IMR-90 (cell line): ENCODE results near the gene BCAS4. TPM values are rescaled to one million over a fixed set of nuclear protein-coding genes. Genes with fewer than 3 reads are reported as not detected.

Experiments used
- ATAC-seq: fragments of 200-7000 bp; cut with Tn5 transposase; 2 replicates; pipeline ENCODE4 v1.9.1; 2020; ENCODE audit warnings: low read depth, mild to moderate bottlenecking, moderate library complexity
- BruUV-seq: library from RNA; stranded (reverse); fragments of 400-500 nt; replicated peaks from 2 replicates; lab custom pipeline; 2021; lab: Mats Ljungman, UMichigan
- CTCF ChIA-PET: fragments of 300-600 bp; formaldehyde crosslinking; extraction: SDS; loops from one replicate; lab custom pipeline; 2021; ENCODE audit warnings: antibody characterized with exemption; lab: Yijun Ruan, JAX
- POLR2A ChIA-PET: fragments of 300-600 bp; sonication (Branson Sonifier 250); formaldehyde crosslinking; loops from one replicate; lab custom pipeline; 2022; ENCODE audit warnings: antibody characterized with exemption; ENCODE audit not compliant: unreplicated experiment; lab: Charles Lee
- DNase-seq: peaks from one replicate; pipeline ENCODE4 v3.0.0; 2013
- H2AFZ ChIP-seq: replicated peaks from 2 replicates; pipeline ENCODE3; 2013; ENCODE audit warnings: low read length, mild to moderate bottlenecking; ENCODE audit not compliant: poor library complexity
- H2AK5ac ChIP-seq: 2 replicates; pipeline ENCODE4 v1.6.1; 2013; ENCODE audit warnings: low read depth, low read length, inconsistent platforms
- H2AK9ac ChIP-seq: replicated peaks from 2 replicates; pipeline ENCODE3; 2013; ENCODE audit warnings: mild to moderate bottlenecking, low read depth, low read length, moderate library complexity; ENCODE audit not compliant: poor library complexity
- H2BK120ac ChIP-seq: 2 replicates; pipeline ENCODE4 v1.6.1; 2013; ENCODE audit warnings: low read depth, low read length, inconsistent platforms
- H2BK15ac ChIP-seq: 3 replicates; pipeline ENCODE4 v1.6.1; 2013; ENCODE audit warnings: low read depth, low read length, inconsistent platforms
- H2BK20ac ChIP-seq: 2 replicates; pipeline ENCODE4 v1.6.1; 2013; ENCODE audit warnings: low read depth, mild to moderate bottlenecking, inconsistent platforms, low read length, moderate library complexity
- H2BK5ac ChIP-seq: 2 replicates; pipeline ENCODE4 v1.6.1; 2013; ENCODE audit warnings: mild to moderate bottlenecking, low read depth, low read length, inconsistent platforms; ENCODE audit not compliant: poor library complexity, severe bottlenecking
- H3K14ac ChIP-seq: replicated peaks from 2 replicates; pipeline ENCODE4 v1.6.1; 2013; ENCODE audit warnings: low read depth, low read length, inconsistent platforms
- H3K18ac ChIP-seq: 2 replicates; pipeline ENCODE4 v1.6.1; 2013; ENCODE audit warnings: low read depth, low read length, control low read depth
- H3K23ac ChIP-seq: 2 replicates; pipeline ENCODE4 v1.6.1; 2013; ENCODE audit warnings: low read depth, low read length, inconsistent platforms
- H3K27ac ChIP-seq: 2 replicates; pipeline ENCODE4 v1.5.1; 2013; ENCODE audit warnings: mild to moderate bottlenecking, control low read depth, low read length; ENCODE audit not compliant: insufficient read depth
- H3K27me3 ChIP-seq: 2 replicates; pipeline ENCODE4 v1.6.1; 2013; ENCODE audit warnings: low read length; ENCODE audit not compliant: control insufficient read depth, insufficient read depth
- H3K36me3 ChIP-seq: 2 replicates; pipeline ENCODE4 v1.6.1; 2013; ENCODE audit warnings: low read length, mixed read lengths; ENCODE audit not compliant: control insufficient read depth, insufficient read depth
- H3K4ac ChIP-seq: 2 replicates; pipeline ENCODE4 v1.6.1; 2013; ENCODE audit warnings: low read depth, low read length, inconsistent platforms
- H3K4me1 ChIP-seq: 2 replicates; pipeline ENCODE4 v1.6.1; 2013; ENCODE audit warnings: low read length, mixed read lengths; ENCODE audit not compliant: control insufficient read depth, insufficient read depth
- H3K4me2 ChIP-seq: 2 replicates; pipeline ENCODE4 v1.6.1; 2013; ENCODE audit warnings: low read depth, mild to moderate bottlenecking, control low read depth, low read length, moderate library complexity
- H3K4me3 ChIP-seq: 2 replicates; pipeline ENCODE4 v1.5.1; 2013; ENCODE audit warnings: low read depth, mild to moderate bottlenecking, control low read depth, low read length, moderate library complexity; ENCODE audit not compliant: insufficient read depth
- H3K56ac ChIP-seq: 2 replicates; pipeline ENCODE4 v1.6.1; 2013; ENCODE audit warnings: low read length, inconsistent platforms; ENCODE audit not compliant: insufficient read depth; ENCODE audit errors: extremely low read depth
- H3K79me1 ChIP-seq, 2 experiments: 2 replicates each; pipeline ENCODE4 v1.6.1; 2013; ENCODE audit warnings: low read length in 2 of 2, inconsistent platforms in 1 of 2, low read depth in 1 of 2
- H3K9ac ChIP-seq: 2 replicates; pipeline ENCODE4 v1.6.1; 2013; ENCODE audit warnings: low read depth, low read length, control low read depth
- H3K9me1 ChIP-seq: 2 replicates; pipeline ENCODE4 v1.6.1; 2013; ENCODE audit warnings: low read length, inconsistent platforms; ENCODE audit not compliant: insufficient read depth
- H3K9me3 ChIP-seq: 2 replicates; pipeline ENCODE4 v1.6.1; 2013; ENCODE audit warnings: low read length; ENCODE audit not compliant: control insufficient read depth, insufficient read depth
- H4K20me1 ChIP-seq: 2 replicates; pipeline ENCODE4 v1.6.1; 2013; ENCODE audit warnings: low read length, inconsistent platforms; ENCODE audit not compliant: insufficient read depth
- H4K5ac ChIP-seq: 2 replicates; pipeline ENCODE4 v1.6.1; 2013; ENCODE audit warnings: mild to moderate bottlenecking, low read depth, low read length, control low read depth
- H4K8ac ChIP-seq, 2 experiments: 2 replicates each; pipeline ENCODE4 v1.6.1; 2013; ENCODE audit warnings: low read depth in 2 of 2, low read length in 2 of 2, control low read depth in 1 of 2, inconsistent platforms in 1 of 2
- H4K91ac ChIP-seq: 2 replicates; pipeline ENCODE4 v1.6.1; 2013; ENCODE audit warnings: low read depth, low read length, inconsistent platforms; ENCODE audit not compliant: insufficient read depth
- BHLHE40 ChIP-seq: fragments of 150-350 bp; IDR thresholded peaks from 2 replicates; pipeline ENCODE4 v1.6.1; 2016; ENCODE audit warnings: mild to moderate bottlenecking, low read depth, low read length
- CEBPB ChIP-seq: IDR thresholded peaks from 2 replicates; pipeline ENCODE4 v1.6.1; 2012; ENCODE audit warnings: low read depth, low read length, improper control_type of control experiment
- CHD1 ChIP-seq: IDR thresholded peaks from 2 replicates; pipeline ENCODE4 v1.6.1; 2012; ENCODE audit warnings: low read depth, low read length, improper control_type of control experiment
- CTCF ChIP-seq: conservative IDR thresholded peaks from 2 replicates; pipeline ENCODE4 v1.5.1; 2012; ENCODE audit warnings: mild to moderate bottlenecking, low read depth, low read length, improper control_type of control experiment
- FOS ChIP-seq: fragments of 150-350 bp; IDR thresholded peaks from 2 replicates; pipeline ENCODE4 v1.6.1; 2016; ENCODE audit warnings: low read depth, low read length
- MAFK ChIP-seq: IDR thresholded peaks from 2 replicates; pipeline ENCODE4 v1.6.1; 2012; ENCODE audit warnings: low read depth, low read length, improper control_type of control experiment
- MAZ ChIP-seq: IDR thresholded peaks from 2 replicates; pipeline ENCODE4 v1.6.1; 2012; ENCODE audit warnings: low read depth, mild to moderate bottlenecking, low read length, improper control_type of control experiment, moderate library complexity, borderline replicate concordance
- MXI1 ChIP-seq: IDR thresholded peaks from 2 replicates; pipeline ENCODE4 v1.6.1; 2012; ENCODE audit warnings: low read depth, mild to moderate bottlenecking, low read length, moderate library complexity, borderline replicate concordance
- NFE2L2 ChIP-seq: fragments of 150-350 bp; IDR thresholded peaks from 2 replicates; pipeline ENCODE4 v1.6.1; 2016; ENCODE audit warnings: low read depth, mild to moderate bottlenecking, low read length
- POLR2A ChIP-seq: IDR thresholded peaks from 2 replicates; pipeline ENCODE4 v1.6.1; 2012; ENCODE audit warnings: mild to moderate bottlenecking, low read depth, low read length
- RAD21 ChIP-seq: IDR thresholded peaks from 2 replicates; pipeline ENCODE4 v1.6.1; 2012; ENCODE audit warnings: low read length, improper control_type of control experiment
- RCOR1 ChIP-seq: IDR thresholded peaks from 2 replicates; pipeline ENCODE4 v1.6.1; 2012; ENCODE audit warnings: mild to moderate bottlenecking, low read length, improper control_type of control experiment; ENCODE audit not compliant: insufficient replicate concordance
- RFX5 ChIP-seq: IDR thresholded peaks from 2 replicates; pipeline ENCODE4 v1.8.0; 2012; ENCODE audit warnings: low read depth, mild to moderate bottlenecking, low read length, moderate library complexity
- SMC3 ChIP-seq: fragments of 150-350 bp; IDR thresholded peaks from 2 replicates; pipeline ENCODE4 v1.6.1; 2016; ENCODE audit warnings: low read depth, mild to moderate bottlenecking, antibody characterized with exemption, low read length, moderate library complexity
- WGBS, 2 experiments: methylation state at CpG; one replicate each; pipeline versions ENCODE4 v1.1.5 to v1.1.7; 2013; ENCODE audit warnings: missing lambda C conversion rate in 2 of 2; ENCODE audit not compliant: insufficient read length in 1 of 2; ENCODE audit errors: extremely low coverage in 2 of 2; 5-methylcytosine and 5-hydroxymethylcytosine counted together
- dilution Hi-C: fragments of 300-500 bp; cut with HindIII; formaldehyde crosslinking; loops from one replicate; pipeline ENCODE4 v1.14.3; 2018; ENCODE audit warnings: low sequenced_read_pairs; ENCODE audit not compliant: unreplicated experiment
- in situ Hi-C: fragments of 300-500 bp; cut with MboI; formaldehyde crosslinking; loops from 3 replicates; pipeline ENCODE4 v1.14.3; 2019; ENCODE audit warnings: low sequenced_read_pairs, inconsistent platforms, mixed read lengths
- intact Hi-C: fragments of 100-400 bp; cut with micrococcal nuclease; formaldehyde crosslinking; loops from 2 replicates; pipeline ENCODE4 v1.10.0; 2022
- polyA plus RNA-seq, 3 experiments: library from polyadenylated mRNA; depleted of rRNA; stranded (reverse); fragments of >200 nt; gene quantifications; 2 replicates each; pipeline ENCODE4 v1.2.3, GENCODE V29; 2012; ENCODE audit warnings: low replicate concordance in 1 of 3
- total RNA-seq: library from RNA; depleted of rRNA; stranded (reverse); fragments of >200 nt; gene quantifications from 2 replicates; pipeline ENCODE4 v1.2.3, GENCODE V29; 2012
- TF ChIP-seq, protein P1 (sequence below): fragments of 150-350 bp; IDR thresholded peaks from 2 replicates; pipeline ENCODE4 v1.6.1; 2016; ENCODE audit warnings: low read depth, mild to moderate bottlenecking, low read length, moderate library complexity, borderline replicate concordance
- TF ChIP-seq, protein P2 (sequence below): fragments of 150-350 bp; IDR thresholded peaks from 2 replicates; pipeline ENCODE4 v1.6.1; 2017; ENCODE audit warnings: mild to moderate bottlenecking, antibody characterized with exemption, low read length, low read depth

BCAS4 gene
- total and polyA plus RNA-seq, 2 of the 4 experiments (the other 2 are of a cell fraction) = 42.7 to 47.5 TPM

GRCh38 chr20:50783390-50783789 lies 11.5 kb upstream of the BCAS4 start:
- CTCF ChIA-PET = no interaction called here
- Histone ChIP-seq H3K14ac (no peak overlapping the region), H3K9ac (no peak overlapping the region), H3K4me2 (no peak overlapping the region), H4K5ac (no peak overlapping the region), H3K79me1 (no peaks in the 10 kb centered on the region), H3K27ac (no peak overlapping the region), H4K8ac (no peak overlapping the region), H2AK9ac (no peak overlapping the region), H3K9me3 (no peaks in the 10 kb centered on the region), H3K4me1 (peaks cover 3% of the 10 kb centered on the region), H2AK5ac (no peak overlapping the region), H4K20me1 (no peaks in the 10 kb centered on the region), H3K9me1 (no peaks in the 10 kb centered on the region; the same call in 1 of the 2 replicates), H2BK15ac (no peak overlapping the region), H3K4me3 (no peak overlapping the region), H2BK120ac (no peak overlapping the region), H3K27me3 (peaks cover 4% of the 10 kb centered on the region; the same call in 1 of the 2 replicates), H4K91ac (no peak overlapping the region), H3K36me3 (no peaks in the 10 kb centered on the region), H3K4ac (no peak overlapping the region), H3K18ac (no peak overlapping the region), H2AFZ (no peak overlapping the region), H2BK5ac (no peak overlapping the region), H3K23ac (no peak overlapping the region), H2BK20ac (no peak overlapping the region), H3K56ac (no peak overlapping the region)
- POLR2A ChIA-PET = no interaction called here
- no TSS peak for BruUV-seq
- ATAC-seq = no peak
- DNase-seq = no peak
- intact Hi-C loops = no loop called here
- WGBS, 2 experiments = 57% methylated on average over 1 of the region's 2 CpGs; no CpG with 5 or more reads in 1 of the 2 experiments
- in situ Hi-C loops = loop anchor here (10.0 kb wide), 1 partner anchor 599 kb away; no protein-coding TSS in a partner anchor
- dilution Hi-C loops = no loop called here
- TF ChIP-seq MXI1 (no peak), SMC3 (no peak), MAZ (no peak), BHLHE40 (no peak), RCOR1 (no peak), POLR2A (no peak), CHD1 (no peak), MAFK (no peak), NFE2L2 (no peak), RFX5 (no peak), FOS (no peak), RAD21 (no peak), CTCF (no peak), CEBPB (no peak)
- TF ChIP-seq, protein P1, sequence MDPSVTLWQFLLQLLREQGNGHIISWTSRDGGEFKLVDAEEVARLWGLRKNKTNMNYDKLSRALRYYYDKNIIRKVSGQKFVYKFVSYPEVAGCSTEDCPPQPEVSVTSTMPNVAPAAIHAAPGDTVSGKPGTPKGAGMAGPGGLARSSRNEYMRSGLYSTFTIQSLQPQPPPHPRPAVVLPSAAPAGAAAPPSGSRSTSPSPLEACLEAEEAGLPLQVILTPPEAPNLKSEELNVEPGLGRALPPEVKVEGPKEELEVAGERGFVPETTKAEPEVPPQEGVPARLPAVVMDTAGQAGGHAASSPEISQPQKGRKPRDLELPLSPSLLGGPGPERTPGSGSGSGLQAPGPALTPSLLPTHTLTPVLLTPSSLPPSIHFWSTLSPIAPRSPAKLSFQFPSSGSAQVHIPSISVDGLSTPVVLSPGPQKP = no peak
- TF ChIP-seq, protein P2, sequence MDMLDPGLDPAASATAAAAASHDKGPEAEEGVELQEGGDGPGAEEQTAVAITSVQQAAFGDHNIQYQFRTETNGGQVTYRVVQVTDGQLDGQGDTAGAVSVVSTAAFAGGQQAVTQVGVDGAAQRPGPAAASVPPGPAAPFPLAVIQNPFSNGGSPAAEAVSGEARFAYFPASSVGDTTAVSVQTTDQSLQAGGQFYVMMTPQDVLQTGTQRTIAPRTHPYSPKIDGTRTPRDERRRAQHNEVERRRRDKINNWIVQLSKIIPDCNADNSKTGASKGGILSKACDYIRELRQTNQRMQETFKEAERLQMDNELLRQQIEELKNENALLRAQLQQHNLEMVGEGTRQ = no peak
